Skeletal muscle satellite cell (primary cell): ENCODE data around the gene HPSE2.

ENCODE experiments used
- H3K27me3 ChIP-seq: 2 replicates; pipeline ENCODE4 v1.7.0; 2013; ENCODE audit warnings: low read length; ENCODE audit not compliant: control insufficient read depth, insufficient read depth
- H3K36me3 ChIP-seq: 2 replicates; pipeline ENCODE4 v1.7.0; 2013; ENCODE audit warnings: mild to moderate bottlenecking, control low read depth, low read length; ENCODE audit not compliant: insufficient read depth
- H3K4me1 ChIP-seq: 2 replicates; pipeline ENCODE4 v1.7.0; 2013; ENCODE audit warnings: low read length; ENCODE audit not compliant: control insufficient read depth, insufficient read depth
- H3K4me2 ChIP-seq: 2 replicates; pipeline ENCODE4 v1.7.0; 2013; ENCODE audit warnings: mild to moderate bottlenecking, low read length
- H3K4me3 ChIP-seq: 2 replicates; pipeline ENCODE4 v1.7.0; 2013; ENCODE audit warnings: low read length
- H3K9ac ChIP-seq: 2 replicates; pipeline ENCODE4 v1.7.0; 2013; ENCODE audit warnings: mild to moderate bottlenecking, low read depth, low read length, moderate library complexity
- H3K9me3 ChIP-seq: replicated peaks from 2 replicates; pipeline ENCODE4 v1.7.0; 2013; ENCODE audit warnings: mild to moderate bottlenecking, control low read depth, low read length

The HPSE2 gene

GRCh38 chr10:98608411-98608810 is 627.2 kb downstream of the HPSE2 start:
- Histone ChIP-seq H3K4me2 (no peak overlapping the region), H3K9me3 (no peaks in the 10 kb centered on the region), H3K27me3 (peaks cover 14% of the 10 kb centered on the region), H3K4me1 (no peaks in the 10 kb centered on the region), H3K4me3 (no peak overlapping the region), H3K36me3 (no peaks in the 10 kb centered on the region), H3K9ac (no peak overlapping the region)

GRCh38 chr10:98602224-98602623 is 633.4 kb downstream of the HPSE2 start:
- Histone ChIP-seq H3K9ac (no peak overlapping the region), H3K4me3 (no peak overlapping the region), H3K4me1 (no peaks in the 10 kb centered on the region), H3K27me3 (peaks cover 2% of the 10 kb centered on the region), H3K9me3 (no peaks in the 10 kb centered on the region), H3K36me3 (no peaks in the 10 kb centered on the region), H3K4me2 (no peak overlapping the region)

DNA sequence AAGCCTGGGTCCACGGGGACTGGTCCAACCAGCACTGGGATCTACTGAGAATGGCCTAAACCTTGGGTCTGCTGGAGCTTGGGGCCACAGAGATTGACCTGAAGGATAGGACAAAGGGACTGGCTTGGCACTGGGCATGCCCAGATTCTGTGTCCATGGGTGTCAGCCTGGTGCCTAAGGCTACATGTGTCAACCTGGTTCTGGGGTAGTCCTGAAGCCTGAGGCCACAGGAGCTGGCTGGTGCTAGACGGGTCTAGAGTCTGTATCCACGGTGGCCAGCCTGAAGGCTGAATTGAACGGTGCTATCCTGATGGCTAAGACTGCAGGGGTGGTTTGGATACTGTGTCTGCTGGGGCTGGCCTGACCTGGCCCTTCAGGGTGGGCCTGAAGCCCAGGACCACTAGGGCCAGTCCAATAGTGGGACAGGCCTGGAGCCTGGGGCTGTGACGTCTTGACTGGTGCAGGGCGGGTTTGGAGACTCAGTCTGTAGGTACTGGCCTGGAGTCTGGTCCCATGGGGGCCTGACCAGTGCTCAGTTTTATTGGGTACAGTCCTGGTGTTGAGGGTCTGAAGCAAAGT is 636.5 kb downstream of the HPSE2 start:
- H3K9me3 ChIP-seq, result no peaks in the 10 kb centered on the region
- H3K4me3 ChIP-seq, result no peak overlapping the region

DNA sequence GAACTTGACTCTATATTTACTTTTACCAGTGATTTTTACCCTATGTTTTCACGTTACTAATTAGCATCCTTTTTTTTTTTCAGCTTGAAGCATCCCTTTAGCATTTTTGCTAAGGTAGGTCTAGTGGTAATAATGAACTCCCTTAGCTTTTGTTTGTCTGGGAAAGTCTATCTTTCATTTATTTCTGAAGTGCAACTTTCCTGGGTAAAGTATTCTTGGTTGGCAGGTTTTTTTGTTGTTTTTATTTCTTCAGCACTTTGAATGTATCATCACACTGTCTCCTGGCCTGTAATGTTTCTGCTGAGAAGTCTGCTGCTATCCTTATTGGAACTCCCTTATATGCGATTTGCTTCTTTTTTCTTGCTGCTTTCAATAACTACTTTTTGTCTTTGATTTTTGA is 639.2 kb downstream of the HPSE2 start:
- H3K4me3 ChIP-seq, result no peak overlapping the region
- H3K36me3 ChIP-seq, result no peaks in the 10 kb centered on the region
- no peak overlapping the region for H3K9ac ChIP-seq
- H3K27me3 ChIP-seq, result no peaks in the 10 kb centered on the region
- H3K9me3 ChIP-seq, result no peaks in the 10 kb centered on the region
- no peak overlapping the region for H3K4me2 ChIP-seq
- H3K4me1 ChIP-seq, result no peaks in the 10 kb centered on the region

More for the DNA sequence above, 636.5 kb downstream of the HPSE2 start:
- no peak overlapping the region for H3K9ac ChIP-seq
- H3K4me1 ChIP-seq, result no peaks in the 10 kb centered on the region
- H3K27me3 ChIP-seq, result no peaks in the 10 kb centered on the region
- H3K36me3 ChIP-seq, result no peaks in the 10 kb centered on the region
- no peak overlapping the region for H3K4me2 ChIP-seq

GRCh38 chr10:98589691-98590090 is 646.0 kb downstream of the HPSE2 start:
- Histone ChIP-seq H3K9ac (no peak overlapping the region), H3K36me3 (no peaks in the 10 kb centered on the region), H3K4me2 (no peak overlapping the region), H3K4me3 (no peak overlapping the region), H3K9me3 (no peaks in the 10 kb centered on the region), H3K27me3 (peaks cover 3% of the 10 kb centered on the region), H3K4me1 (no peaks in the 10 kb centered on the region)

DNA sequence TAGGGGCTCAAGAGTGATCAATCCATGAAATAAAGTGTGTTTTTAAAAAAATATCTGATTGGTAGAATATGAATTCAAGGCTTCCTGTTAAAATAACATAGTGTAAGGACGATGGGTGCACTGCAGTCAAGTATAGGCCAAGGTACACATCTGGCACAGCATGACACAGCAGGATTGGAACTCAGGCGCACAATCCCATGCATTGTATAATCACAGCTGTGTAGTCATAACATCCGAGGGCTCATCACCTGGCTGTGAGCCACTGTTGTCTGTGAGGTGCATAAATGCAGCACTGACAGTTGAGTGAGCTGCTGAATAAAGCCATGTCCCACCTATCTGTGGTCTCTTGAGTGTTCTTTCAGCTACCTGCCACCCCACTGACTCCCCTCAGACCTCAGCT is 646.6 kb downstream of the HPSE2 start:
- Histone ChIP-seq H3K36me3 (no peaks in the 10 kb centered on the region), H3K9ac (no peak overlapping the region), H3K9me3 (no peaks in the 10 kb centered on the region), H3K4me2 (no peak overlapping the region), H3K27me3 (peaks cover 3% of the 10 kb centered on the region), H3K4me3 (no peak overlapping the region), H3K4me1 (no peaks in the 10 kb centered on the region)

GRCh38 chr10:98587156-98587837 is 648.4 kb downstream of the HPSE2 start:
- H3K36me3 ChIP-seq, result no peaks in the 10 kb centered on the region
- peaks cover 3% of the 10 kb centered on the region for H3K27me3 ChIP-seq
- no peaks in the 10 kb centered on the region for H3K9me3 ChIP-seq
- H3K9ac ChIP-seq, result no peak overlapping the region
- H3K4me3 ChIP-seq, result no peak overlapping the region
- H3K4me2 ChIP-seq, result no peak overlapping the region
- no peaks in the 10 kb centered on the region for H3K4me1 ChIP-seq

- Histone ChIP-seq H3K27me3 (peaks cover 3% of the 10 kb centered on the region), H3K4me1 (no peaks in the 10 kb centered on the region), H3K9ac (no peak overlapping the region), H3K36me3 (no peaks in the 10 kb centered on the region), H3K4me2 (no peak overlapping the region), H3K9me3 (no peaks in the 10 kb centered on the region), H3K4me3 (no peak overlapping the region)
Measured at GRCh38 chr10:98586096-98586495, 649.6 kb downstream of the HPSE2 start.

- no peaks in the 10 kb centered on the region for H3K4me1 ChIP-seq
- no peaks in the 10 kb centered on the region for H3K36me3 ChIP-seq
- H3K4me2 ChIP-seq, result no peak overlapping the region
Measured at GRCh38 chr10:98582363-98582762, 653.3 kb downstream of the HPSE2 start.

GRCh38 chr10:98577578-98577977 is 658.1 kb downstream of the HPSE2 start:
- Histone ChIP-seq H3K36me3 (no peaks in the 10 kb centered on the region), H3K4me3 (no peak overlapping the region), H3K27me3 (peaks cover 17% of the 10 kb centered on the region), H3K4me2 (no peak overlapping the region), H3K9ac (no peak overlapping the region), H3K4me1 (no peaks in the 10 kb centered on the region), H3K9me3 (no peaks in the 10 kb centered on the region)

More at GRCh38 chr10:98582363-98582762, 653.3 kb downstream of the HPSE2 start:
- H3K27me3 ChIP-seq, result peaks cover 8% of the 10 kb centered on the region
- no peak overlapping the region for H3K4me3 ChIP-seq
- no peaks in the 10 kb centered on the region for H3K9me3 ChIP-seq
- H3K9ac ChIP-seq, result no peak overlapping the region

- H3K4me3 ChIP-seq, result no peak overlapping the region
- no peaks in the 10 kb centered on the region for H3K9me3 ChIP-seq
- H3K9ac ChIP-seq, result no peak overlapping the region
- no peaks in the 10 kb centered on the region for H3K36me3 ChIP-seq
- H3K4me2 ChIP-seq, result no peak overlapping the region
- no peaks in the 10 kb centered on the region for H3K4me1 ChIP-seq
- H3K27me3 ChIP-seq, result peaks cover 17% of the 10 kb centered on the region
Measured at GRCh38 chr10:98577168-98577567, 658.5 kb downstream of the HPSE2 start.

GRCh38 chr10:98576096-98576495 is 659.6 kb downstream of the HPSE2 start:
- peaks cover 17% of the 10 kb centered on the region for H3K27me3 ChIP-seq
- no peak overlapping the region for H3K9ac ChIP-seq
- no peaks in the 10 kb centered on the region for H3K4me1 ChIP-seq
- no peak overlapping the region for H3K4me3 ChIP-seq
- H3K9me3 ChIP-seq, result no peaks in the 10 kb centered on the region
- H3K36me3 ChIP-seq, result no peaks in the 10 kb centered on the region
- no peak overlapping the region for H3K4me2 ChIP-seq
